ENCODE data around the gene TXN.

GRCh38 chr9:110261632-110262031 is 5.3 kb upstream of the TXN start:
- TF ChIP-seq POLR2A (IDR thresholded peaks at IDR 0.05; ENCODE audit: low read length) (no peak), GATA1 (IDR thresholded peaks at IDR 0.05; ENCODE audit: low read depth, low read length) (no peak)
